HepG2 (cell line): Measurements from ENCODE around the gene MT1F. TPM values are rescaled to one million over a fixed set of nuclear protein-coding genes. Genes with fewer than 3 reads are reported as not detected.

Experiments
- ATF6 ChIP-seq: sonication (generic); formaldehyde crosslinking; conservative IDR thresholded peaks from 2 replicates; pipeline ENCODE4 v1.4.0; 2020; ENCODE audit warnings: missing genetic modification reagents
- CENPX ChIP-seq: sonication (generic); formaldehyde crosslinking; IDR thresholded peaks from 2 replicates; pipeline ENCODE4 v1.9.0; 2021; ENCODE audit warnings: mild to moderate bottlenecking, missing genetic modification reagents, moderate library complexity
- GMEB2 ChIP-seq: IDR thresholded peaks from 2 replicates; pipeline ENCODE4 v1.6.1; 2016; ENCODE audit warnings: missing biosample characterization, missing genetic modification reagents, low read depth
- HINFP ChIP-seq: sonication (generic); formaldehyde crosslinking; IDR thresholded peaks from 2 replicates; pipeline ENCODE4 v1.4.0; 2020; ENCODE audit warnings: low read depth, mild to moderate bottlenecking, missing genetic modification reagents
- HOXD1 ChIP-seq: sonication (generic); formaldehyde crosslinking; IDR thresholded peaks from 2 replicates; pipeline ENCODE4 v1.5.0; 2020; ENCODE audit warnings: missing genetic modification reagents
- IRX3 ChIP-seq: sonication (generic); formaldehyde crosslinking; IDR thresholded peaks from 2 replicates; pipeline ENCODE4 v1.8.1; 2023; ENCODE audit warnings: mild to moderate bottlenecking, low read depth, missing genetic modification reagents, borderline replicate concordance
- ISX ChIP-seq: sonication (generic); formaldehyde crosslinking; conservative IDR thresholded peaks from 2 replicates; pipeline ENCODE4 v1.5.0; 2020; ENCODE audit warnings: missing genetic modification reagents
- MEIS1 ChIP-seq: sonication (generic); formaldehyde crosslinking; IDR thresholded peaks from 2 replicates; pipeline ENCODE4 v1.9.0; 2021; ENCODE audit warnings: mild to moderate bottlenecking, missing genetic modification reagents, moderate library complexity, borderline replicate concordance
- TOPORS ChIP-seq: sonication (generic); formaldehyde crosslinking; IDR thresholded peaks from 2 replicates; pipeline ENCODE4 v1.8.0; 2023; ENCODE audit warnings: mild to moderate bottlenecking, missing genetic modification reagents
- YEATS2 ChIP-seq: sonication (generic); formaldehyde crosslinking; IDR thresholded peaks from 2 replicates; pipeline ENCODE4 v1.4.0; 2020; ENCODE audit warnings: missing genetic modification reagents, borderline replicate concordance
- ZFY ChIP-seq: sonication (generic); formaldehyde crosslinking; IDR thresholded peaks from 2 replicates; pipeline ENCODE4 v1.4.0; 2020; ENCODE audit warnings: missing genetic modification reagents
- ZKSCAN1 ChIP-seq: fragments of 150-350 bp; IDR thresholded peaks from 2 replicates; pipeline ENCODE4 v1.6.1; 2014; ENCODE audit warnings: low read length
- ZNF235 ChIP-seq: sonication (generic); formaldehyde crosslinking; IDR thresholded peaks from 2 replicates; pipeline ENCODE4 v1.8.1; 2023; ENCODE audit warnings: mild to moderate bottlenecking, missing genetic modification reagents, borderline replicate concordance
- ZNF280D ChIP-seq: sonication (generic); formaldehyde crosslinking; IDR thresholded peaks from 2 replicates; pipeline ENCODE4 v1.5.1; 2020; ENCODE audit warnings: mild to moderate bottlenecking, missing genetic modification reagents
- ZNF446 ChIP-seq: sonication (generic); formaldehyde crosslinking; IDR thresholded peaks from 2 replicates; pipeline ENCODE4 v1.5.0; 2020; ENCODE audit warnings: mild to moderate bottlenecking, missing genetic modification reagents
- ZNF550 ChIP-seq: sonication (generic); formaldehyde crosslinking; IDR thresholded peaks from 2 replicates; pipeline ENCODE4 v1.4.0; 2020; ENCODE audit warnings: mild to moderate bottlenecking, missing genetic modification reagents, borderline replicate concordance
- ZXDC ChIP-seq: sonication (generic); formaldehyde crosslinking; IDR thresholded peaks from 2 replicates; pipeline ENCODE4 v1.5.0; 2020; ENCODE audit warnings: mild to moderate bottlenecking, missing genetic modification reagents
- polyA plus RNA-seq, 8 experiments: library from polyadenylated mRNA; depleted of rRNA in 3 of 8; stranded (reverse) in 7 of 8; unstranded in 1 of 8; fragments of >200 nt; fragmentation: Illumina TruSeq in 4 of 8; extraction: Trizol in 4 of 8; gene quantifications; 2 replicates each; pipeline versions ENCODE4 v1.2.1 to v1.2.3, GENCODE V29; 2011 to 2016; ENCODE audit warnings: low read depth in 4 of 8, missing spikeins in 1 of 8, mixed read lengths in 1 of 8; ENCODE audit not compliant: insufficient read depth in 1 of 8
- total RNA-seq, 5 experiments: library from RNA; depleted of rRNA; stranded (reverse); fragments of >200 nt; fragmentation: Illumina TruSeq; extraction: Trizol; gene quantifications; 2 replicates each; pipeline ENCODE4 v1.2.3, GENCODE V29; 2016; ENCODE audit warnings: low read depth in 1 of 5

Gene MT1F
- total and polyA plus RNA-seq, 2 of the 13 experiments (the other 11 are each of a cell fraction or from before 2014, with no cell fraction given), result 1.9 to 169 TPM

- no peak for TF ChIP-seq ATF6 (CRISPR knock-in tag)
- TF ChIP-seq ZNF280D (CRISPR knock-in tag), result no peak
- TF ChIP-seq CENPX (CRISPR knock-in tag), result no peak
- TF ChIP-seq ISX (CRISPR knock-in tag), result no peak
- TF ChIP-seq HOXD1 (CRISPR knock-in tag), result no peak
- peak; percentile 71 for TF ChIP-seq MEIS1
- peak; percentile 57; the same call in 1 of the 2 replicates for TF ChIP-seq ZFY
- TF ChIP-seq HINFP (CRISPR knock-in tag), result peak; percentile 77; the same call in 1 of the 2 replicates
- no peak for TF ChIP-seq ZKSCAN1
- no peak for TF ChIP-seq ZNF235 (CRISPR knock-in tag)
- TF ChIP-seq ZNF446, result no peak
- no peak for TF ChIP-seq GMEB2 (CRISPR knock-in tag)
- no peak for TF ChIP-seq YEATS2 (CRISPR knock-in tag)
- no peak for TF ChIP-seq ZNF550
- no peak for TF ChIP-seq IRX3 (CRISPR knock-in tag)
- TF ChIP-seq TOPORS (CRISPR knock-in tag), result no peak
- no peak for TF ChIP-seq ZXDC (CRISPR knock-in tag)
Measured at GRCh38 chr16:56667581-56668571, 10.1 kb downstream of the MT1F start, which contains the start of gene MT1G (continued).
